IMR-90 (cell line): ENCODE data around the gene TGFBR1. TPM values are rescaled to one million over a fixed set of nuclear protein-coding genes. Genes with fewer than 3 reads are reported as not detected.

Source experiments
- ATAC-seq: fragments of 200-7000 bp; cut with Tn5 transposase; 2 replicates; pipeline ENCODE4 v1.9.1; 2020; ENCODE audit warnings: low read depth, mild to moderate bottlenecking, moderate library complexity
- BruUV-seq: library from RNA; stranded (reverse); fragments of 400-500 nt; replicated peaks from 2 replicates; lab custom pipeline; 2021; lab: Mats Ljungman, UMichigan
- CTCF ChIA-PET: fragments of 300-600 bp; formaldehyde crosslinking; extraction: SDS; loops from one replicate; lab custom pipeline; 2021; ENCODE audit warnings: antibody characterized with exemption; lab: Yijun Ruan, JAX
- POLR2A ChIA-PET: fragments of 300-600 bp; sonication (Branson Sonifier 250); formaldehyde crosslinking; loops from one replicate; lab custom pipeline; 2022; ENCODE audit warnings: antibody characterized with exemption; ENCODE audit not compliant: unreplicated experiment; lab: Charles Lee
- DNase-seq: peaks from one replicate; pipeline ENCODE4 v3.0.0; 2013
- H2AFZ ChIP-seq: replicated peaks from 2 replicates; pipeline ENCODE3; 2013; ENCODE audit warnings: low read length, mild to moderate bottlenecking; ENCODE audit not compliant: poor library complexity
- H2AK5ac ChIP-seq: 2 replicates; pipeline ENCODE4 v1.6.1; 2013; ENCODE audit warnings: low read depth, low read length, inconsistent platforms
- H2AK9ac ChIP-seq: replicated peaks from 2 replicates; pipeline ENCODE3; 2013; ENCODE audit warnings: mild to moderate bottlenecking, low read depth, low read length, moderate library complexity; ENCODE audit not compliant: poor library complexity
- H2BK120ac ChIP-seq: 2 replicates; pipeline ENCODE4 v1.6.1; 2013; ENCODE audit warnings: low read depth, low read length, inconsistent platforms
- H2BK15ac ChIP-seq: 3 replicates; pipeline ENCODE4 v1.6.1; 2013; ENCODE audit warnings: low read depth, low read length, inconsistent platforms
- H2BK20ac ChIP-seq: 2 replicates; pipeline ENCODE4 v1.6.1; 2013; ENCODE audit warnings: low read depth, mild to moderate bottlenecking, inconsistent platforms, low read length, moderate library complexity
- H2BK5ac ChIP-seq: 2 replicates; pipeline ENCODE4 v1.6.1; 2013; ENCODE audit warnings: mild to moderate bottlenecking, low read depth, low read length, inconsistent platforms; ENCODE audit not compliant: poor library complexity, severe bottlenecking
- H3K14ac ChIP-seq: replicated peaks from 2 replicates; pipeline ENCODE4 v1.6.1; 2013; ENCODE audit warnings: low read depth, low read length, inconsistent platforms
- H3K18ac ChIP-seq: 2 replicates; pipeline ENCODE4 v1.6.1; 2013; ENCODE audit warnings: low read depth, low read length, control low read depth
- H3K23ac ChIP-seq: 2 replicates; pipeline ENCODE4 v1.6.1; 2013; ENCODE audit warnings: low read depth, low read length, inconsistent platforms
- H3K27ac ChIP-seq: 2 replicates; pipeline ENCODE4 v1.5.1; 2013; ENCODE audit warnings: mild to moderate bottlenecking, control low read depth, low read length; ENCODE audit not compliant: insufficient read depth
- H3K27me3 ChIP-seq: 2 replicates; pipeline ENCODE4 v1.6.1; 2013; ENCODE audit warnings: low read length; ENCODE audit not compliant: control insufficient read depth, insufficient read depth
- H3K36me3 ChIP-seq: 2 replicates; pipeline ENCODE4 v1.6.1; 2013; ENCODE audit warnings: low read length, mixed read lengths; ENCODE audit not compliant: control insufficient read depth, insufficient read depth
- H3K4ac ChIP-seq: 2 replicates; pipeline ENCODE4 v1.6.1; 2013; ENCODE audit warnings: low read depth, low read length, inconsistent platforms
- H3K4me1 ChIP-seq: 2 replicates; pipeline ENCODE4 v1.6.1; 2013; ENCODE audit warnings: low read length, mixed read lengths; ENCODE audit not compliant: control insufficient read depth, insufficient read depth
- H3K4me2 ChIP-seq: 2 replicates; pipeline ENCODE4 v1.6.1; 2013; ENCODE audit warnings: low read depth, mild to moderate bottlenecking, control low read depth, low read length, moderate library complexity
- H3K4me3 ChIP-seq: 2 replicates; pipeline ENCODE4 v1.5.1; 2013; ENCODE audit warnings: low read depth, mild to moderate bottlenecking, control low read depth, low read length, moderate library complexity; ENCODE audit not compliant: insufficient read depth
- H3K56ac ChIP-seq: 2 replicates; pipeline ENCODE4 v1.6.1; 2013; ENCODE audit warnings: low read length, inconsistent platforms; ENCODE audit not compliant: insufficient read depth; ENCODE audit errors: extremely low read depth
- H3K79me1 ChIP-seq, 2 experiments: 2 replicates each; pipeline ENCODE4 v1.6.1; 2013; ENCODE audit warnings: low read length in 2 of 2, inconsistent platforms in 1 of 2, low read depth in 1 of 2
- H3K9ac ChIP-seq: 2 replicates; pipeline ENCODE4 v1.6.1; 2013; ENCODE audit warnings: low read depth, low read length, control low read depth
- H3K9me1 ChIP-seq: 2 replicates; pipeline ENCODE4 v1.6.1; 2013; ENCODE audit warnings: low read length, inconsistent platforms; ENCODE audit not compliant: insufficient read depth
- H3K9me3 ChIP-seq: 2 replicates; pipeline ENCODE4 v1.6.1; 2013; ENCODE audit warnings: low read length; ENCODE audit not compliant: control insufficient read depth, insufficient read depth
- H4K20me1 ChIP-seq: 2 replicates; pipeline ENCODE4 v1.6.1; 2013; ENCODE audit warnings: low read length, inconsistent platforms; ENCODE audit not compliant: insufficient read depth
- H4K5ac ChIP-seq: 2 replicates; pipeline ENCODE4 v1.6.1; 2013; ENCODE audit warnings: mild to moderate bottlenecking, low read depth, low read length, control low read depth
- H4K8ac ChIP-seq, 2 experiments: 2 replicates each; pipeline ENCODE4 v1.6.1; 2013; ENCODE audit warnings: low read depth in 2 of 2, low read length in 2 of 2, control low read depth in 1 of 2, inconsistent platforms in 1 of 2
- H4K91ac ChIP-seq: 2 replicates; pipeline ENCODE4 v1.6.1; 2013; ENCODE audit warnings: low read depth, low read length, inconsistent platforms; ENCODE audit not compliant: insufficient read depth
- BHLHE40 ChIP-seq: fragments of 150-350 bp; IDR thresholded peaks from 2 replicates; pipeline ENCODE4 v1.6.1; 2016; ENCODE audit warnings: mild to moderate bottlenecking, low read depth, low read length
- CHD1 ChIP-seq: IDR thresholded peaks from 2 replicates; pipeline ENCODE4 v1.6.1; 2012; ENCODE audit warnings: low read depth, low read length, improper control_type of control experiment
- FOS ChIP-seq: fragments of 150-350 bp; IDR thresholded peaks from 2 replicates; pipeline ENCODE4 v1.6.1; 2016; ENCODE audit warnings: low read depth, low read length
- NFE2L2 ChIP-seq: fragments of 150-350 bp; IDR thresholded peaks from 2 replicates; pipeline ENCODE4 v1.6.1; 2016; ENCODE audit warnings: low read depth, mild to moderate bottlenecking, low read length
- POLR2A ChIP-seq: IDR thresholded peaks from 2 replicates; pipeline ENCODE4 v1.6.1; 2012; ENCODE audit warnings: mild to moderate bottlenecking, low read depth, low read length
- RCOR1 ChIP-seq: IDR thresholded peaks from 2 replicates; pipeline ENCODE4 v1.6.1; 2012; ENCODE audit warnings: mild to moderate bottlenecking, low read length, improper control_type of control experiment; ENCODE audit not compliant: insufficient replicate concordance
- RFX5 ChIP-seq: IDR thresholded peaks from 2 replicates; pipeline ENCODE4 v1.8.0; 2012; ENCODE audit warnings: low read depth, mild to moderate bottlenecking, low read length, moderate library complexity
- SMC3 ChIP-seq: fragments of 150-350 bp; IDR thresholded peaks from 2 replicates; pipeline ENCODE4 v1.6.1; 2016; ENCODE audit warnings: low read depth, mild to moderate bottlenecking, antibody characterized with exemption, low read length, moderate library complexity
- WGBS, 2 experiments: methylation state at CpG; one replicate each; pipeline versions ENCODE4 v1.1.5 to v1.1.7; 2013; ENCODE audit warnings: missing lambda C conversion rate in 2 of 2; ENCODE audit not compliant: insufficient read length in 1 of 2; ENCODE audit errors: extremely low coverage in 2 of 2; 5-methylcytosine and 5-hydroxymethylcytosine counted together
- dilution Hi-C: fragments of 300-500 bp; cut with HindIII; formaldehyde crosslinking; loops from one replicate; pipeline ENCODE4 v1.14.3; 2018; ENCODE audit warnings: low sequenced_read_pairs; ENCODE audit not compliant: unreplicated experiment
- in situ Hi-C: fragments of 300-500 bp; cut with MboI; formaldehyde crosslinking; loops from 3 replicates; pipeline ENCODE4 v1.14.3; 2019; ENCODE audit warnings: low sequenced_read_pairs, inconsistent platforms, mixed read lengths
- intact Hi-C: fragments of 100-400 bp; cut with micrococcal nuclease; formaldehyde crosslinking; loops from 2 replicates; pipeline ENCODE4 v1.10.0; 2022
- polyA plus RNA-seq, 3 experiments: library from polyadenylated mRNA; depleted of rRNA; stranded (reverse); fragments of >200 nt; gene quantifications; 2 replicates each; pipeline ENCODE4 v1.2.3, GENCODE V29; 2012; ENCODE audit warnings: low replicate concordance in 1 of 3
- total RNA-seq: library from RNA; depleted of rRNA; stranded (reverse); fragments of >200 nt; gene quantifications from 2 replicates; pipeline ENCODE4 v1.2.3, GENCODE V29; 2012
- TF ChIP-seq, protein P1 (sequence below): fragments of 150-350 bp; IDR thresholded peaks from 2 replicates; pipeline ENCODE4 v1.6.1; 2017; ENCODE audit warnings: mild to moderate bottlenecking, antibody characterized with exemption, low read length, low read depth

Gene TGFBR1
- total and polyA plus RNA-seq, 2 of the 4 experiments (the other 2 are of a cell fraction), result 15.1 to 75.3 TPM

DNA sequence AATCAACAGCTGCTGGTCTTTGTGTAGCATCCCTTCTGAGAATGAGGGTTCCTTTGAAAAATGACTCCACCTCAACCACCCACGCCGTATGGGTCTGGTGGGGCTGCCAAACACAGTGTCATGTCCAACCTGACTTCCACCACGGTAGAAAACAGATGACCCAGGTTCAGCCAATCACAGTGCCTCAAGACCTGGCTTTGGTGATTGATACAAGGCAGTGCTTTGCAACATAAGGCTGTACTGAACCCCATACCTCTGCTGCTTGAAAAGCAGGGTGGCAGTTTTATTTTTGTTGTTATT lies 11.5 kb upstream of the TGFBR1 start (continued):
- no peak for TF ChIP-seq SMC3
- no peak for TF ChIP-seq RFX5
- TF ChIP-seq CHD1, result no peak

GRCh38 chr9:99095565-99095964 lies 9.3 kb upstream of the TGFBR1 start:
- in situ Hi-C loops (no loop called here), dilution Hi-C loops (no loop called here), intact Hi-C loops (no loop called here)
- Histone ChIP-seq H3K9me3 (no peaks in the 10 kb centered on the region), H3K79me1 (no peaks in the 10 kb centered on the region), H3K36me3 (no peaks in the 10 kb centered on the region), H2BK20ac (no peak overlapping the region), H3K4me2 (no peak overlapping the region), H2BK120ac (no peak overlapping the region), H4K5ac (no peak overlapping the region), H3K27ac (no peak overlapping the region), H2BK15ac (no peak overlapping the region), H3K9ac (no peak overlapping the region), H4K8ac (no peak overlapping the region), H3K9me1 (no peaks in the 10 kb centered on the region; the same call in 1 of the 2 replicates), H2AK5ac (no peak overlapping the region), H3K56ac (no peak overlapping the region), H3K4ac (no peak overlapping the region), H4K20me1 (no peaks in the 10 kb centered on the region), H2AK9ac (no peak overlapping the region), H2BK5ac (no peak overlapping the region), H3K4me3 (no peak overlapping the region), H3K18ac (no peak overlapping the region), H3K4me1 (no peaks in the 10 kb centered on the region), H3K27me3 (0 out of 2 replicates have a peak, but pooled peaks cover 2% of the 10 kb centered on the region), H4K91ac (no peak overlapping the region), H3K23ac (no peak overlapping the region), H2AFZ (no peak overlapping the region), H3K14ac (no peak overlapping the region)
- BruUV-seq, result no TSS peak
- WGBS, 2 experiments, result no CpG with 5 or more reads among the region's 3 CpGs
- ChIA-PET CTCF (interaction anchor here (1.0 to 2.0 kb wide), 2 partner anchors 8 to 10 kb away, joined by 3 to 4 read pairs; no protein-coding TSS in a partner anchor), POLR2A (no interaction called here)
- TF ChIP-seq RCOR1 (no peak), NFE2L2 (no peak), POLR2A (no peak), BHLHE40 (no peak), SMC3 (no peak), FOS (no peak)
- TF ChIP-seq, protein P1, sequence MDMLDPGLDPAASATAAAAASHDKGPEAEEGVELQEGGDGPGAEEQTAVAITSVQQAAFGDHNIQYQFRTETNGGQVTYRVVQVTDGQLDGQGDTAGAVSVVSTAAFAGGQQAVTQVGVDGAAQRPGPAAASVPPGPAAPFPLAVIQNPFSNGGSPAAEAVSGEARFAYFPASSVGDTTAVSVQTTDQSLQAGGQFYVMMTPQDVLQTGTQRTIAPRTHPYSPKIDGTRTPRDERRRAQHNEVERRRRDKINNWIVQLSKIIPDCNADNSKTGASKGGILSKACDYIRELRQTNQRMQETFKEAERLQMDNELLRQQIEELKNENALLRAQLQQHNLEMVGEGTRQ, result no peak
- DNase-seq (no peak), ATAC-seq (no peak)
